Measurements from ENCODE around the gene CGB1. TPM values are rescaled to one million over a fixed set of nuclear protein-coding genes. Genes with fewer than 3 reads are reported as not detected.
A peak's percentile ranks its signal among the peaks of the same experiment; 100 is the strongest.
"Not testable (repeated sequence)": the region's sequence is repeated elsewhere in the genome, so short reads cannot be mapped to it uniquely, and the experiment has no call there.

Gene CGB1
- total RNA-seq, 4 donors from 2014 or later: not detected

- peak in 1 of 2 donors; percentile 8 for DNase-seq (ENCODE audit: low spot score in 2 of 2)
- TF ChIP-seq POLR2A (IDR thresholded peaks at IDR 0.05): no peak
- no peak for TF ChIP-seq CTCF (IDR thresholded peaks at IDR 0.05)
- TF ChIP-seq EP300 (IDR thresholded peaks at IDR 0.05): no peak
- 69 to 70% methylated on average over 26 of the region's 26 CpGs for WGBS, 2 donors
- peak overlapping the region; percentile 71 to 98 (median 90) for H3K4me3 ChIP-seq
- peak overlapping the region; percentile 75 to 95 (median 87) for H3K27ac ChIP-seq
- H3K27me3 ChIP-seq: no peaks in the 10 kb centered on the region
- no peaks in the 10 kb centered on the region for H3K9me3 ChIP-seq
- H3K36me3 ChIP-seq: peaks cover 0 to 24% (median 0%) of the 10 kb centered on the region in 3 donors
- H3K4me1 ChIP-seq: peaks cover 0 to 38% (median 18%) of the 10 kb centered on the region in 4 donors
These were observed 47.7 kb upstream of the CGB1 start for GRCh38 chr19:49084206-49085019.

DNA sequence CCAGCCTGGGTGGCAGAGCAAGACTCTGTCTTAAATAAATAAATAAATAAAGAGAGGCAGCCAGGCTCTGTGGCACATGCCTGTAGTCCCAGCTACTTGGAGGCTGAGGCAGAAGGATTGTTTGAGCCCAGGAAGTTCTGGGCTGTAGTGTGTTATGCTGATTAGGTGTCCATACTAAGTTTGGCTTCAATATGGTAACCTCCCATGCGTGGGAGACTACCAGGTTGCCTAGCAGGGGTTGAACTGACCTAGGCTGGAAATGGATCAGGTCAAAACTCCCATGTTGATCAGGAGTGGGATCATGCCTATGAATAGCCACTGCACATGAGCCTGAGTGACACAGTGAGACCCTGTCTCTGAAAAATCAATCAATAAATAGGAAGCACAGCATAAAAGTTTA is 44.6 kb upstream of the CGB1 start:
- WGBS, 2 donors: 69 to 82% methylated on average over 1 of the region's 1 CpG

DNA sequence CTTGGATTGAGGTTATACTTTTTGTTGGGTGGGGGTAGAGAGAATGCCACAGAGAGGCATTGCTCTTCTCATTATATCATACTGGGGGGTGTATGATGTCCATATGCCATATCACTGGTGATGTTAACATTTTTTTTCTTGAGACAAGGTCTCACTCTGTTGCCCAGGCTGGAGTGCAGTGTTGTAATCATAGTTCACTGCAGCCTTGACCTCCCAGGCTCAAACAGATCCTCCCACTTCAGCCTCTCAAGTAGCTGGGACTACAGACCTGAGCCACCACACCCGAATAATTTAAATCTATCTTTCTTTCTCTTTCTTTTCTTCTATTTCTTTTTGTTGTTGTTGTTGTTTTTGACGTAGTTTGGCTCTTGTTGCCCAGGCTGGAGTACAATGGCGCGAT is 43.7 kb upstream of the CGB1 start:
- DNase-seq (ENCODE audit: low spot score in 2 of 2): no peak
- Histone ChIP-seq H3K4me1 (peaks cover 0 to 8% (median 4%) of the 10 kb centered on the region in 4 donors), H3K4me3 (no peak overlapping the region), H3K27ac (no peak overlapping the region), H3K27me3 (no peaks in the 10 kb centered on the region), H3K9me3 (no peaks in the 10 kb centered on the region), H3K36me3 (no peaks in the 10 kb centered on the region)
- TF ChIP-seq POLR2A (IDR thresholded peaks at IDR 0.05) (no peak), EP300 (IDR thresholded peaks at IDR 0.05) (no peak), CTCF (IDR thresholded peaks at IDR 0.05) (no peak)
- 91 to 92% methylated on average over 4 of the region's 4 CpGs for WGBS, 2 donors

More for the DNA sequence above, 44.6 kb upstream of the CGB1 start:
- TF ChIP-seq POLR2A (IDR thresholded peaks at IDR 0.05) (no peak), EP300 (IDR thresholded peaks at IDR 0.05) (no peak), CTCF (IDR thresholded peaks at IDR 0.05) (no peak)
- H3K36me3 ChIP-seq: no peaks in the 10 kb centered on the region
- peaks cover 0 to 12% (median 7%) of the 10 kb centered on the region in 4 donors for H3K4me1 ChIP-seq
- no peak for DNase-seq (ENCODE audit: low spot score in 2 of 2)
- no peaks in the 10 kb centered on the region for H3K9me3 ChIP-seq
- H3K4me3 ChIP-seq: no peak overlapping the region
- no peak overlapping the region for H3K27ac ChIP-seq
- no peaks in the 10 kb centered on the region for H3K27me3 ChIP-seq

GRCh38 chr19:49074869-49075268 is 38.2 kb upstream of the CGB1 start:
- peak; percentile 37 to 57 for DNase-seq (ENCODE audit: low spot score in 2 of 2)
- TF ChIP-seq CTCF (IDR thresholded peaks at IDR 0.05): peak; percentile 57 to 73 (median 62)
- WGBS, 2 donors: 12 to 15% methylated on average over 9 of the region's 9 CpGs

More at GRCh38 chr19:49074869-49075268, 38.2 kb upstream of the CGB1 start:
- H3K27me3 ChIP-seq: peaks cover 4 to 44% of the 10 kb centered on the region in 2 donors
- H3K27ac ChIP-seq, H3K4me3 ChIP-seq, H3K36me3 ChIP-seq, H3K4me1 ChIP-seq, H3K9me3 ChIP-seq: not testable (repeated sequence)

Data from tibial nerve (tissue), 4 donors.